NCI-H187 treated with DMSO at 0.1 percent for 48 hours (cell line): Measurements from ENCODE around the gene FOXL2NB.

Experiments used
- DNase-seq: peaks from one replicate; lab custom pipeline; 2025; lab: John Stamatoyannopoulos, UW

FOXL2NB gene

DNA sequence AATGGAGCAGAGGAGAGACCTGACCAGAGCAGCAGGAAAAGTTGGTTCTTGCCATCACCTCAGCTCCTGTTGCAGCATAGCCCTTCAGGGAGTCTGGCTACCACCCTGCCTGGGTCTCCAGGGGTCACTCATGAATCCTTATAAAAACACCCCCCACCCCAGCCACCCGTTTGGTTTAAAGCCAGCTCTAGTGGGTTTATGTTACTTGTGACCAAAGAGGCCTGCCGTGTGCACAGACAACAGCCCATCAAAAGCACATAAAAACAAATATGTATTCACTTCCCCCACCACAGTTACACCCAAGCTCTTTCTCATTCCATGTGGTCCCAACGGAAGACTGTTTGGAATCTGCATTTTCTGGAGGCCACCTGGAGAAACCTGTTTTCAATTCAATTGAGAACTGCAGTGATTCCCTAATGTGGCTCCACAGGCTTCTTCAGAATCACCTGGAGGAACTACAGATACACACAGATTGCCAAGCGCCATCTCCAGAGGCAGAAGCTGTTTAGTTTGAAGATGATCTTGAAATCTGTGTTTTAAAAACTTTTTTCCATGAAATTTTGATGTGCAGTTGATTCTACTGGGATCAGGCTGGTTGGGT lies 13.8 kb upstream of the FOXL2NB start:
- no peak for DNase-seq

DNA sequence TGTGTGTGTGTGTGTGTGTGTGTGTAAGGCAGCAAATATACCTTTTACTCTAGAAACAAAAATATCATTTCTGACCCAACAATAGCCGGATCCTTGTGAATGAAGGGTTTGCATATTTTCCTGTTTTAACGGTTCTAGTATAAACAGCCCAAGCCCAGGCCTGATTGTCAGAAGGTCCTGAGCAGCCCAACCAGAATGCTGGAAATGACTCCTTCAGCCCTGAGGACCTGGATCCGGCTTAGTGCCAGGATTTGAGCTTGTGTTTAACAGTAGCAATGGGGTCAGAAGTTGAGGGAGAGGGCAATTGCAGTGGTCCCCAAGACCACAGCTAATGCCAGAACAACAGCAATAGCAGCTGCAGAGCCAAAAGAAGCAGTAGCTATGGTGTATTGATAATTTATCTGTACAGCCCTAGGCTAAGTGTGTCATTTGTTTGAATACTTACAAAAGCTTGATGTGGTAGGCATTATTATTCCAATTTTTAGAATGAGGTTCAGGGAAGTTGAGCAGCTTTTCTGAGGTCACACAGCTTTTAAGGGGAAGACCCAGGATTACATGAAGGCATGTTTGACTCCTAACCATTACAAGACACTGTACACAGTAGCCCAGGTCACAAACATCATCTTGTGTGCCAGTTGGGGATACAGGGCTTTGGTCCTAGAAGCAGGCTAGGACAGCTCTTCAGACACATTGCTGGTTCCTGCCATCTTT lies 12.9 kb upstream of the FOXL2NB start:
- no peak for DNase-seq

DNA sequence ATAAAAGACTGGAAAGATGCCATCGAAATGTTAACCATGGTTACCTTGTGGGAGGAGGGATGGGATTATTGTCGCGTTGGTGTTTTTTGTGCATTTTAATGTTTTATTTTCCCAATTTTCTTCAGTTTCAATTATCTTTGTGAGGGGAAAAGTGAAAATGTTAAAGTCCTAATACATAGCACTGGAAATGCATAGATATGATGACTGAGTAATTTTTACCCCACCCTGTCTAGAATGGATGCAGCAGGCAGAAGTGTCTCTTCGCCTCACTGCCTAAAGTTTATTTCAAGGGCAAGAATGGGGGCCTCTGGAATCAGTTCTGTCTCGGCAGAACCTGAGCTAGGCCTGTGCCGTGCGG lies 11.5 kb upstream of the FOXL2NB start:
- no peak for DNase-seq

DNA sequence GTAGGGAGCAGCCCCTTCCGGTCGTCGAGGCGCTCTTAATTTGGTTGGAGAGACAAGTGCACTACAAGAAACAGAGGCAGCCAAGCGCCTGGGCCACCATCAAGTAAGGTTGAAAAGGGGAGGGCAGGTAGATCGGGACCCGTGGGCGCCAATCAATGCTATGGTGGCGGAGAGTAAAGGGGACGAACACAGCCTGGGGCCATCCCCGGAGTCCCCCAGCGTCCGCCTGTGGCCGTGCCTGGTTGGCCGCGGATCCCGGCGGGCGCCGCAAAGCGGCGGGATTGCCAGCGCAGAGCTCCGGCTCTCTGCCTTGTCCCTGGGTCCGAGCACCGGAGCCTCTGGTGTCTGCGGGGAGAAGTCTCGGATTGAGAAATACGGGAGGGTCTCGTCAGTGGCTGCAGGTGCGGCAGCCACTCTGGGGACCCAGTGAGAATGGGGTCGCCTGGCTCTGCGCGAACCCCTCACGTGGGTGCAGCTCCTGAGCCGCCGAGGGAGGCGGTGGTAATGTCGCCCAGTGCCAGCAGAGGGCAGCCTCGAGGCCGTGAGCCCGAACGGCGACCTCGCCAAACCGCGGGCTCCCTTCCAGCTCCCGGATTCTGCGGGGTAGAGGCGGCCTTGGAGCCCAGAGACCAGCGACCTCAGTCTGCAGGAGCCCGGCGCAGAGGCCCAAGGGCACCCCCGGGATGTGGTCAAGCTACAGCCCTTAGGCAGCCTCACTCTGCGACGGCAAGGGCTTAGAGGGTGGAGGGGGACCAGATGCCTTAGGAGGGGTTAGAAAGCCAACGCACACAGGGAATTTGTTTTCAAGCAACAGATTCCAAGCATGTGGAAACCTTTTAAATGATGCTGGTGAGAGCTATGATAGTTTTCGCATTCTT lies 10.9 kb upstream of the FOXL2NB start:
- no peak for DNase-seq

GRCh38 chr3:138936741-138937689 lies 10.0 kb upstream of the FOXL2NB start:
- DNase-seq = no peak

DNA sequence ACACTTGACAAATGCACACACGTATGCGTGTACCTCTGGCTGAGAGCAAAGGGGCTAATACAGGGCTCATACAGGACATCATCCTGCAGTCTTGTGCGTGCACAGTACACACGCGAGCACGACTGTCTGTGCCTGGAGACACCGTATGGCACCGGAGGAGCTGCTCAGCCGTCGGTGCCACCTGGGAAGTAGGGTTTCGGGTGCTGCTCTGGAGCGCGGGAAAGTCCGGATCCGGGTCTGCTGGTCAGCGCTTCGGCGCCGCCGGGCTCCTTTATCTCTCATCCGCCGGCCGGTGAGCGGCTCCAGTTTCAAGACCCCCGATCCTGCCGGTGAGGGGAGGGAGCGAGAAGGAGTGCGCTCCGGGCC lies 9.3 kb upstream of the FOXL2NB start:
- no peak for DNase-seq

DNA sequence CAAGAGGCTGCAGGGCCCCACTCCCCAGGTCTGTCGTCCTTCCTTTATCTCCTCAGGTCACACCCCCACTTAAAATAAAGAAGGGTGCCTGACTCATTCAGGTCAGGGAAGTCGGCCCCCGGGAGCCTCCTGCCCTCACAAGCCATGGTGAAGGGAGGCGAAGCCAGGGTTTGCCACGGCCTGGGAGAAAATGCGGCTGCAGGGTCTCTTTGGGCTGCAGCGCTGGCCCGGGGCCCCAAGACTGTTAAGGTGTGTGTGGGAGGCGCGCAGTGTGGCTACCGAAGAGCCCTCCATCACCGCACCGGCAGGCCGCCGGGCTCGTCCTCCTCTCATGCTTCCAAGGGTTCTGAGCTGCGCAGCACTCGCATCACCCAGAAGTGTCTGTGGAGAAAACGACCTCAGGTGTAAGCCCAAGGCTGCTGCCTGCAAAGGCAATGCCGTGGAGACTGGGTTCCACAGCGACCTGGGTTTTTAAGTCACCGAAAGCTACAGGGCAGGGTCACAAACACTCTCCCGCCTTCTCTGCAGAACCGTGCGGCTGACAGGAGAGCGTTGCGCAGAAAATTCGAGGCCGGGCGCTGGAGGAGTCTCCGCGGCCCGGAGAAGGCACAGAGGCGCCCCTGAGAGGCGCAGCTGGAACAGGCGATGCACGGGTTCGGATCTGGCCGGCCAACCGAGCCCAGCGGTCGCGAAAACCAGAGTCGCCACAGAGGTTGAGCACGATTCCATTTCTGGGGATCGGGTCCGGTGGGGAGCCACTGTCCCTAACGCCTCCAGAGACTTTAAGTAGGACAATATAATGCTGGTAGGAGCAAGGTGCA lies 8.8 kb upstream of the FOXL2NB start:
- DNase-seq = no peak

DNA sequence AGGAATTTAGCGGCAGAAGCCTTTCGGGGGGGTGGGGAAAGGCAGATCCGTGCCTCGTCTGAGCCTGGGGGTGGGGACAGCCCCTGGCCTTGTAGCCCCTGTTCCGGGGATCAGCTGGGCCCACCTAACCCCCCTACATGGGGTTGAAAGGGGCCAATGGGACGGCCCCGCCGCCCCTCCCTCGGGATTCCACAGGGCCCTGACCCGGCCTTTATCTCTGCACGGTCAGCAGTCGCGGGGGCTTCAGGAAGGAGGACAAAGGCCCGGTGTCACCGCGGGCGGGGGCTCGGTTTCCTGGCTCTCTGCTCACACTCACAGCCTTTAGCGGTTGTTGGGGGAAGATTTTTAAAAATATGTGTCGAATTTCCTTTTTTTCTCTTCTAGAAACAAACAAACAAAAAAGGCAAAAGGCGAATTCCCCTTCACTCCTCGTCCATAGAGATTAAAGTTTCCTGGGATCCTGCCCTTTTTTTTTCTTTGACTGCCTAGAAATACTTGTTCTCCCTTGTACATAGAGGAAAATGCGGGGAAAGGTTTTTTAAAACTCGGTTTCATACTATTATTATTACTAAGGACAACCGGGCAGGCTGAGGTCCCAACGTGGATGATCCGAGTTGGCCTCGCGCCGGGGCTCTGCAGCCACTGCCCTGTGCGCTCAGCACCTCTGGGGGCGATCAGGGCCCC lies 8.0 kb upstream of the FOXL2NB start:
- no peak for DNase-seq

GRCh38 chr3:138939561-138940241 lies 7.3 kb upstream of the FOXL2NB start:
- no peak for DNase-seq

GRCh38 chr3:138940446-138940845 lies 6.6 kb upstream of the FOXL2NB start:
- DNase-seq = no peak

- no peak for DNase-seq
Measured at GRCh38 chr3:138941259-138941885, 5.6 kb upstream of the FOXL2NB start.

DNA sequence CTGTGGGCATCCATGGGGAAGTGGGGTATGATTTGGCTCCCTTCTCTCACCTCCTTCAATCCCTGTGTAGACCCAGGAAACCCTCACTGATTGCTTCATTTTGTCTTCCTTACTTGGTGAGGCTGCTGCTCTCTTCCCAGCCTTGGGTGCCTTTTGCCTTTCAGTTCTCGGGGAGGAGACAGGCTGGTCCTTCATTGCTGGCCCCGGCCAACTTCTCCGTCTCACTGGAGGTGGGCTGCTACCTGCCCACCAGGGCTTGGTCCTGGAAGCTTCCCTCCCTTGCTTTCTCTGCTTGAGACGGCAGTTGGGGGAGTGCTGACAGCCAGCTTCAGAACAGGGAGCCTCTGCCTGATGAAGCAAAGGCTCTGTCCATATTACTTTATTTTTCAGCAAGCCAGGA lies 4.7 kb upstream of the FOXL2NB start:
- DNase-seq = no peak

DNA sequence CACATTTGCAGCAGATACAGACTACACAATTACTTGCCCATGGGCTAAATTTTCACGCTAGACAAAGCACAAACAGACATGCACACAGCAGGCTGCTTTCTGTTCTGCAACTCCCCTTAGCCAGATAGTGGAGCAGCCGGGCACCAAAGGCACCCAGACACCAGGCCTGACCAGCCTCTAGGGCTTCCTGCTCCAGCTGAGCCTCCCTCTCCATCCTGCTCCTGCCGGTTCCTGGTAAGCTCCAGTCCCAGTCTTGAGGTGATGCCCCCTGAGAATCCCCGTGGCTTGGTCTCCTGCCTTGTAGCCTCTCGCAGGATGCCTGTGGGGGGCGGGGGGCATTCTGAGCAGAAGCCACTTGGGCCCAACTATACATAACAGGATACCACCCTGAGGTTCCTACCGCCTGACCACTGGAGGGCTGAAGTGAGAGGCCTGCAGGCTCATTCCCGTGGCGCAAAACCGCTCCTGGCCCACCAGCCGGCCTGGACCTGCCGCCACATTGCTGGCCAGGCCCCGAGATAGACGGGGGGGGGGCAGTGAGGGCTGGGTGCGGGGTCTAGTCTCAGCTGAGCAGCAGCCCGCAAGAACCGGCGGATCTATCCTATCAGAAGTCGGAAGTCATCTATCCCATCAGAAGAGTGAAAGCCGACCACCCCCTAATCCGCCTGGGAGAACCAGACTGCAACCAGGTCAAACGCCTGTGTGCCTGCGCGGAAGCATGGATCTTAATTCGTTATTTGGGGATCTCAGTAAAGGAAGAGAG lies 4.0 kb upstream of the FOXL2NB start:
- DNase-seq = no peak

GRCh38 chr3:138943724-138944653 lies 3.0 kb upstream of the FOXL2NB start:
- DNase-seq = no peak

DNA sequence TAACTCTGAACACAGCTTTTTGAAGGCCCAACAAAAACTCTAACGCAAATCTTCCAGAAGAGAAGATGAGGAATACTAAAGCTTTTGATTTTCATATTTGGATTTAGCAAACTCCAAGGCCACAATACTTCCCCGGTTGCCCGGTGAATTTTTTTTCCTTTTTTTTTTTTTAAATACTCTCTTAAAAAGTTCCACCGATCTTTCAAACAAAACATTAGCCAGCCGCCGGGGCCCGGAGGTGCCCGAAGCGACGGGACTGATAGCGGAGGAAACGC lies 2.4 kb upstream of the FOXL2NB start:
- no peak for DNase-seq

- no peak for DNase-seq
Measured at GRCh38 chr3:138944929-138945708, 1.9 kb upstream of the FOXL2NB start.
